Measurements from ENCODE around the gene PARL.

The PARL gene

DNA sequence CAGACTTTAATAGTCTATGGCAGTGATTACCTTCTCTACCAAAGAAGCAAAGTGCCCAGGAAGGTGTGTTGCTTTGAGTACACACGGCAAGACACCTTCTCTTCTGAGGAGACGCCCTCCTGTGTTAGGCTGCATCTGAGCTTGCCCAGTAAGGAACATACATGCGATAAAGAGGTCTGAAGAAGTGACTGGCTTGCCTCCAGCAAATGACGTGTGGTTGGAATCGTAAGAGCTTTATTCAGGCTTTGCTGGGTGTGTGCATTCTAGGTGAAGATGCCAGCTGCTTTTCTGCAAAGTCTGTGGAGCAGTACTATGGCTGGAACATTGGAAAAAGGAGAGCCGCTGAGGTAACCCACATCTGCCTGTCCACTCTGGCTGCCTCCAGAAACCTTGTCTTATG lies 81.7 kb downstream of the PARL start:
- TF ChIP-seq, protein P1, sequence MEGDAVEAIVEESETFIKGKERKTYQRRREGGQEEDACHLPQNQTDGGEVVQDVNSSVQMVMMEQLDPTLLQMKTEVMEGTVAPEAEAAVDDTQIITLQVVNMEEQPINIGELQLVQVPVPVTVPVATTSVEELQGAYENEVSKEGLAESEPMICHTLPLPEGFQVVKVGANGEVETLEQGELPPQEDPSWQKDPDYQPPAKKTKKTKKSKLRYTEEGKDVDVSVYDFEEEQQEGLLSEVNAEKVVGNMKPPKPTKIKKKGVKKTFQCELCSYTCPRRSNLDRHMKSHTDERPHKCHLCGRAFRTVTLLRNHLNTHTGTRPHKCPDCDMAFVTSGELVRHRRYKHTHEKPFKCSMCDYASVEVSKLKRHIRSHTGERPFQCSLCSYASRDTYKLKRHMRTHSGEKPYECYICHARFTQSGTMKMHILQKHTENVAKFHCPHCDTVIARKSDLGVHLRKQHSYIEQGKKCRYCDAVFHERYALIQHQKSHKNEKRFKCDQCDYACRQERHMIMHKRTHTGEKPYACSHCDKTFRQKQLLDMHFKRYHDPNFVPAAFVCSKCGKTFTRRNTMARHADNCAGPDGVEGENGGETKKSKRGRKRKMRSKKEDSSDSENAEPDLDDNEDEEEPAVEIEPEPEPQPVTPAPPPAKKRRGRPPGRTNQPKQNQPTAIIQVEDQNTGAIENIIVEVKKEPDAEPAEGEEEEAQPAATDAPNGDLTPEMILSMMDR (IDR thresholded peaks at IDR 0.05; ENCODE audit: insufficient read depth, low read length, missing control alignments): no peak
- H3K4me3 ChIP-seq (ENCODE audit: low read depth, low read length): no peak overlapping the region
- CTCF ChIA-PET: interaction anchor here (0.9 kb wide), 1 partner anchor 11 kb away, joined by 3 read pairs; no protein-coding TSS in a partner anchor
- no peak for DNase-seq (ENCODE audit: low read depth, low spot score)
- POLR2A ChIA-PET: no interaction called here

- DNase-seq (ENCODE audit: low read depth, low spot score): no peak
- ChIA-PET POLR2A (no interaction called here), CTCF (interaction anchor here (1.5 kb wide), 1 partner anchor 13 kb away, joined by 4 read pairs; no protein-coding TSS in a partner anchor)
- no peak overlapping the region for H3K4me3 ChIP-seq (ENCODE audit: low read depth, low read length)
- TF ChIP-seq, protein P1 (IDR thresholded peaks at IDR 0.05; ENCODE audit: insufficient read depth, low read length, missing control alignments): no peak
These were observed 83.1 kb downstream of the PARL start for GRCh38 chr3:183801601-183802000.

DNA sequence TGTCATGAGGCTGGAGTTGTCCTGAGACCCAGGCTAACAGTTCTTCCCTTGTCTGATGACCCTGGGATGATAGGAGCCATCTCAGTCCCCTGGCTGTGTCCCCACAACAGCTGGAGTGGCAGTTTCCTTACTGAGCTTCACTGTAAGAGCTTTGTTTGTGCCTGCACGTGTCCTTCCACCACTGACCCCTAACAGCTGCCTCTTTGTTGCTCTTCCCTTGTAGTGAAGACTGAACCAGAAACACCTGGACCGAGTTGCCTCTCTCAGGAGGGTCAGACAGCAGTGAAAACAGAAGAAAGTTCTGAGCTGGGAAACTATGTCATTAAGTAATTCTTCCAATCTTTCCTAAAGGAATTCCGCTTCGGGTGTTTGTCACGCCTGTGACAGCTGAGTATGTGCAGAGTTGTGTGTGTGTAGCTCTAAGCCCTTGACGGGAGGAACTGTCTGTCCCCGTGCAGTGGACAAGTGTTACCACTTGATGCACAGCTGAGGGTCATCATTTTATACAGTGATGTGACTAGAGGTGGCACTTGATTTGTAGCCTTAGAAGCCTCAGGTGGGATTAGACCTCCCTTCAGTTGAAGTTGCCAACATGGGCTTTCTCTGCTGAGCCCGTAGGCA lies 84.3 kb downstream of the PARL start:
- DNase-seq (ENCODE audit: low read depth, low spot score): no peak
- ChIA-PET CTCF (interaction anchor here (1.6 kb wide), 1 partner anchor 11 kb away, joined by 3 read pairs; no protein-coding TSS in a partner anchor), POLR2A (no interaction called here)
- no peak overlapping the region for H3K4me3 ChIP-seq (ENCODE audit: low read depth, low read length)
- TF ChIP-seq, protein P1 (IDR thresholded peaks at IDR 0.05; ENCODE audit: insufficient read depth, low read length, missing control alignments): no peak

GRCh38 chr3:183799461-183799860 lies 85.2 kb downstream of the PARL start:
- CTCF ChIA-PET: interaction anchor here (1.0 to 1.6 kb wide), 2 partner anchors 10 to 34 kb away, joined by 3 read pairs; no protein-coding TSS in a partner anchor
- H3K4me3 ChIP-seq (ENCODE audit: low read depth, low read length): no peak overlapping the region
- TF ChIP-seq, protein P1 (IDR thresholded peaks at IDR 0.05; ENCODE audit: insufficient read depth, low read length, missing control alignments): no peak
- no peak for DNase-seq (ENCODE audit: low read depth, low spot score)
- POLR2A ChIA-PET: no interaction called here

DNA sequence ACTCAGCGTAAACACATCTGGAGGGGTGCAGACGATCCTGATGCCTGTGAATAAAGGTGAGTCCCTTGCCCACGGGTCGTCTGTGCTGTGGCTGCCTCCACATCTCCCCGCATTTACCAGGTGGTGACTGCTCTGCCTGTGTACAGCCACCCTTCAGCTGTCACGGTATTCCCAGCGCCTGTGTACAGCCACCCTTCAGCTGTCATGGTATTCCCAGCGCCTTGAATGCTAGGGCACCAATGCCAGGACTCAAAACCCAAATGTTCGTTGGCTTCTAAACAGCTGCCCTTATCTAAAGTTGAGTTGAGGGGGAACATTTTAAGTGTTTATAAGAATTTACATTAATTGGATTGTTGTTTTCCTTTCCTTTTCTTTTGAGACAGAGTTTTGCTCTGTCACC lies 86.7 kb downstream of the PARL start:
- H3K4me3 ChIP-seq (ENCODE audit: low read depth, low read length): no peak overlapping the region
- TF ChIP-seq, protein P1 (IDR thresholded peaks at IDR 0.05; ENCODE audit: insufficient read depth, low read length, missing control alignments): no peak
- ChIA-PET POLR2A (no interaction called here), CTCF (no interaction called here)
- no peak for DNase-seq (ENCODE audit: low read depth, low spot score)

DNA sequence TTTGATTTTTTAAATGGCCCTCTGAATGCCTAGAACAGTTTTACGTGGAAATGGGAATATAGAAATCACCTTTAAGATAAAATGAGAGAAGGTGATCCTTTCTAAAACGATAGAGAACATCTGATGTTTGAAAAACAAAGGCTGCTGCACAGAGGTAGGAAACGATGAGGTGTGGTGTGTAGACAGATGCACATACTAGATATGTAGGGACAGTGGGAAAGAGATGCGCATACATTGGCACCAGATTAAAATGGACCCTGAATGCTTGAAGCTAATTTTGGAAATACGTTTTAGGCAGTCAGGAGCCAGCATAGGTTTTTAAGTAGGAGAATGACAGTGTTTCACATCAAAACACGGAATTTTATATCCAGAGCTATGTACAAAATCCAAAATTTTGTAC lies 88.3 kb downstream of the PARL start:
- DNase-seq (ENCODE audit: low read depth, low spot score): no peak
- ChIA-PET CTCF (interaction anchor here (0.6 to 1.1 kb wide), 3 partner anchors 17 to 327 kb away, joined by 3 to 4 read pairs (median 3); partner anchors contain the start of gene PARL), POLR2A (interaction anchor here (0.9 kb wide), 1 partner anchor 10 kb away, joined by 4 read pairs; no protein-coding TSS in a partner anchor)
- TF ChIP-seq, protein P1 (IDR thresholded peaks at IDR 0.05; ENCODE audit: insufficient read depth, low read length, missing control alignments): no peak
- no peak overlapping the region for H3K4me3 ChIP-seq (ENCODE audit: low read depth, low read length)
